Parathyroid adenoma (tissue), 2 donors: ENCODE data around the gene USP7.

Experiments used
- H2AFZ ChIP-seq: fragments of 300-600 bp; sonication (generic); one replicate; pipeline ENCODE4 v1.7.0; 2017; ENCODE audit warnings: antibody characterized with exemption, mild to moderate bottlenecking
- H3K27ac ChIP-seq: fragments of 300-600 bp; sonication (generic); one replicate; pipeline ENCODE4 v1.7.0; 2017
- H3K27me3 ChIP-seq: fragments of 300-600 bp; sonication (generic); one replicate; pipeline ENCODE4 v1.7.0; 2017; ENCODE audit warnings: low read length; ENCODE audit not compliant: control insufficient read depth, insufficient read depth
- H3K36me3 ChIP-seq: fragments of 300-600 bp; sonication (generic); one replicate; pipeline ENCODE4 v1.7.0; 2017; ENCODE audit warnings: low read length; ENCODE audit not compliant: control insufficient read depth, insufficient read depth
- H3K4me1 ChIP-seq: fragments of 300-600 bp; sonication (generic); one replicate; pipeline ENCODE4 v1.7.0; 2017; ENCODE audit warnings: control low read depth
- H3K4me2 ChIP-seq: fragments of 300-600 bp; sonication (generic); one replicate; pipeline ENCODE4 v1.7.0; 2017; ENCODE audit warnings: low read length
- H3K4me3 ChIP-seq: fragments of 300-600 bp; sonication (generic); one replicate; pipeline ENCODE4 v1.7.0; 2017; ENCODE audit warnings: low read depth, low read length
- H3K79me2 ChIP-seq: fragments of 300-600 bp; sonication (generic); one replicate; pipeline ENCODE4 v1.7.0; 2017; ENCODE audit warnings: control low read depth
- H3K9ac ChIP-seq: fragments of 300-600 bp; sonication (generic); one replicate; pipeline ENCODE4 v1.7.0; 2017; ENCODE audit warnings: mild to moderate bottlenecking
- H3K9me3 ChIP-seq: fragments of 300-600 bp; sonication (generic); one replicate; pipeline ENCODE4 v1.7.0; 2017; ENCODE audit warnings: low read length; ENCODE audit not compliant: control insufficient read depth
- CTCF ChIP-seq: fragments of 300-600 bp; sonication (generic); IDR thresholded peaks from one replicate; pipeline ENCODE4 v1.7.0; 2017; ENCODE audit warnings: antibody characterized with exemption, mild to moderate bottlenecking
- donor health status: primary hyperparathyroidism.

Gene USP7

GRCh38 chr16:8905795-8906591 lies 57.7 kb downstream of the USP7 start:
- Histone ChIP-seq H3K36me3 (no peaks in the 10 kb centered on the region), H3K27ac (no peak overlapping the region), H3K27me3 (no peaks in the 10 kb centered on the region), H3K9me3 (no peaks in the 10 kb centered on the region), H3K4me3 (no peak overlapping the region), H3K4me1 (no peaks in the 10 kb centered on the region), H3K79me2 (peaks cover 11% of the 10 kb centered on the region), H3K9ac (no peak overlapping the region), H3K4me2 (no peak overlapping the region), H2AFZ (no peak overlapping the region)
- TF ChIP-seq CTCF, result no peak

GRCh38 chr16:8905168-8905762 lies 58.4 kb downstream of the USP7 start:
- no peaks in the 10 kb centered on the region for H3K4me1 ChIP-seq
- H3K9me3 ChIP-seq, result no peaks in the 10 kb centered on the region
- H2AFZ ChIP-seq, result no peak overlapping the region
- H3K27me3 ChIP-seq, result no peaks in the 10 kb centered on the region
- H3K36me3 ChIP-seq, result no peaks in the 10 kb centered on the region
- no peak for TF ChIP-seq CTCF
- peaks cover 8% of the 10 kb centered on the region for H3K79me2 ChIP-seq
- H3K4me2 ChIP-seq, result no peak overlapping the region
- no peak overlapping the region for H3K9ac ChIP-seq
- H3K27ac ChIP-seq, result no peak overlapping the region
- H3K4me3 ChIP-seq, result no peak overlapping the region

- no peaks in the 10 kb centered on the region for H3K9me3 ChIP-seq
- H2AFZ ChIP-seq, result no peak overlapping the region
- H3K4me3 ChIP-seq, result no peak overlapping the region
- no peak overlapping the region for H3K9ac ChIP-seq
- no peak overlapping the region for H3K4me2 ChIP-seq
- H3K79me2 ChIP-seq, result peaks cover 6% of the 10 kb centered on the region
- no peaks in the 10 kb centered on the region for H3K36me3 ChIP-seq
- no peak overlapping the region for H3K27ac ChIP-seq
- no peaks in the 10 kb centered on the region for H3K27me3 ChIP-seq
- no peak for TF ChIP-seq CTCF
- no peaks in the 10 kb centered on the region for H3K4me1 ChIP-seq
Observed at GRCh38 chr16:8904018-8904430, 59.7 kb downstream of the USP7 start.

- H3K36me3 ChIP-seq, result no peaks in the 10 kb centered on the region
- H3K27me3 ChIP-seq, result no peaks in the 10 kb centered on the region
Observed at GRCh38 chr16:8903004-8903403, 60.7 kb downstream of the USP7 start.

More at GRCh38 chr16:8903004-8903403, 60.7 kb downstream of the USP7 start:
- H3K79me2 ChIP-seq, result peaks cover 5% of the 10 kb centered on the region
- H3K27ac ChIP-seq, result no peak overlapping the region
- TF ChIP-seq CTCF, result no peak
- no peak overlapping the region for H3K4me2 ChIP-seq
- no peaks in the 10 kb centered on the region for H3K4me1 ChIP-seq
- H3K4me3 ChIP-seq, result no peak overlapping the region
- no peak overlapping the region for H2AFZ ChIP-seq
- no peak overlapping the region for H3K9ac ChIP-seq
- H3K9me3 ChIP-seq, result no peaks in the 10 kb centered on the region
